GM21515 (cell line): ENCODE results near the gene USP37.

Experiments used
- ATAC-seq: cut with Tn5 transposase; IDR thresholded peaks from one replicate; pipeline ENCODE4 v1.9.1; 2021; ENCODE audit not compliant: unreplicated experiment

Gene USP37

DNA sequence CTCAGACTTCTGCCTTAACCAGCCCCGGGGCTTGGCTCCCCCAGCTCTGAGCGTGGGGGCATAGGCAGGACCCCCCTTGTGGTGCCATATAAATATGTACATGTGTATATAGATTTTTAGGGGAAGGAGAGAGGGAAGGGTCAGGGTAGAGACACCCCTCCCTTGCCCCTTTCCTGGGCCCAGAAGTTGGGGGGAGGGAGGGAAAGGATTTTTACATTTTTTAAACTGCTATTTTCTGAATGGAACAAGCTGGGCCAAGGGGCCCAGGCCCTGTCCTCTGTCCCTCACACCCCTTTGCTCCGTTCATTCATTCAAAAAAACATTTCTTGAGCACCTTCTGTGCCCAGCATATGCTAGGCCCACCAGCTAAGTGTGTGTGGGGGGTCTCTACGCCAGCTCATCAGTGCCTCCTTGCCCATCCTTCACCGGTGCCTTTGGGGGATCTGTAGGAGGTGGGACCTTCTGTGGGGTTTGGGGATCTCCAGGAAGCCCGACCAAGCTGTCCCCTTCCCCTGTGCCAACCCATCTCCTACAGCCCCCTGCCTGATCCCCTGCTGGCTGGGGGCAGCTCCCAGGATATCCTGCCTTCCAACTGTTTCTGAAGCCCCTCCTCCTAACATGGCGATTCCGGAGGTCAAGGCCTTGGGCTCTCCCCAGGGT is 162.9 kb downstream of the USP37 start:
- ATAC-seq: no peak

DNA sequence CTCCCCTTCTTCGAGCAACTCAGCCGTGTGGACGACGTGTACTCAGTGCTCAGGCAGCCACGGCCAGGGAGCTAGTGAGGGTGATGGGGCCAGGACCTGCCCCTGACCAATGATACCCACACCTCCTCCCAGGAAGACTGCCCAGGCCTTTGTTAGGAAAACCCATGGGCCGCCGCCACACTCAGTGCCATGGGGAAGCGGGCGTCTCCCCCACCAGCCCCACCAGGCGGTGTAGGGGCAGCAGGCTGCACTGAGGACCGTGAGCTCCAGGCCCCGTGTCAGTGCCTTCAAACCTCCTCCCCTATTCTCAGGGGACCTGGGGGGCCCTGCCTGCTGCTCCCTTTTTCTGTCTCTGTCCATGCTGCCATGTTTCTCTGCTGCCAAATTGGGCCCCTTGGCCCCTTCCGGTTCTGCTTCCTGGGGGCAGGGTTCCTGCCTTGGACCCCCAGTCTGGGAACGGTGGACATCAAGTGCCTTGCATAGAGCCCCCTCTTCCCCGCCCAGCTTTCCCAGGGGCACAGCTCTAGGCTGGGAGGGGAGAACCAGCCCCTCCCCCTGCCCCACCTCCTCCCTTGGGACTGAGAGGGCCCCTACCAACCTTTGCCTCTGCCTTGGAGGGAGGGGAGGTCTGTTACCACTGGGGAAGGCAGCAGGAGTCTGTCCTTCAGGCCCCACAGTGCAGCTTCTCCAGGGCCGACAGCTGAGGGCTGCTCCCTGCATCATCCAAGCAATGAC is 163.6 kb downstream of the USP37 start:
- ATAC-seq: no peak

GRCh38 chr2:218403810-218404209 is 164.3 kb downstream of the USP37 start:
- ATAC-seq: no peak

DNA sequence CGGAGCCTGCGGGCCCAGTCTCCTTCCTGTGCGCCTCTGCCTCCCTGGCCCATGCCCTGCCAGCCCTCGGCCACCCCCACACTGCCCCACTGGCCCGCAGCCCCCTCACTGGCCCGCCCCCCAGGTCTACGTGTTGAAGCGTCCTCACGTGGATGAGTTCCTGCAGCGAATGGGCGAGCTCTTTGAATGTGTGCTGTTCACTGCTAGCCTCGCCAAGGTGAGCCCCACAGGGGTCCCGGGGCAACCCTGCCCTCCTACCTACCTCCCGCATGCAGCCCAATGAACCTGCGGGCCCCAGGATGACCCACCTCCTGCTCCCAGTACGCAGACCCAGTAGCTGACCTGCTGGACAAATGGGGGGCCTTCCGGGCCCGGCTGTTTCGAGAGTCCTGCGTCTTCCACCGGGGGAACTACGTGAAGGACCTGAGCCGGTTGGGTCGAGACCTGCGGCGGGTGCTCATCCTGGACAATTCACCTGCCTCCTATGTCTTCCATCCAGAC is 165.2 kb downstream of the USP37 start:
- ATAC-seq: no peak

DNA sequence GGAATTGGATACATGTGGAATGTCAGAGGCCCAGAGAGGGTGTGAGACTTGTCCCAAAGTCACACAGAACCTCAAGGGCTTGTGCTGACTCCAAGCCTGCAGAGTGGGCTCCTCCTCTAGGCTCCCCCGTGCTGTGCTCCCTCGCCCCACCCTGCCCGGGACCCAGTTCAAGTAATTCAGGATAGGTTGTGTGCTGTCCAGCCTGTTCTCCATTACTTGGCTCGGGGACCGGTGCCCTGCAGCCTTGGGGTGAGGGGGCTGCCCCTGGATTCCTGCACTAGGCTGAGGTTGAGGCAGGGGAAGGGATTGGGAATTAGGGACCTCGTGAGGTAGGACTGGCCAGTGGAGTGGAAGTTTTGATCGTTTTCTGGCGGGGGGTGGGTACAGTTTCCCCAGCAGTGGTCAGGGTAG is 165.7 kb downstream of the USP37 start:
- no peak for ATAC-seq

DNA sequence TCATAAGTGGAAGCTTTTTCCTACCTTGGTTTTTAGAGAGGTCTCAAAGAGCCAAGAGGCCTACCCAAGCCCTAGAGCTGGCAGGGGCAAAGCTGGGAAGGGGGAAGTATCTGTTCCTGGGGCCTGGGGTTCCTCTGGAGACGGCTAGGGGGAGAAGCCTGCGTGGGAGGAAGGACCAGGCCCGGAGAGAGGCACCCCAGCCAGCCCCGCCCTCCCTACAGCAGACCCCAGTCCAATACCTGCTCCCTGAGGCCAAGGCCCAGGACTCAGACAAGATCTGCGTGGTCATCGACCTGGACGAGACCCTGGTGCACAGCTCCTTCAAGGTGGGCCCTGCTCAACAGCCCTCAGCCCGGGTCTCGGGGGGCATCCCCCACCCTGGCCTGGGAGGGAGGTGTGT is 166.3 kb downstream of the USP37 start:
- no peak for ATAC-seq

GRCh38 chr2:218400930-218401881 is 166.9 kb downstream of the USP37 start:
- no peak for ATAC-seq
